ENCODE measurements around the gene HBP1.
"Not testable (repeated sequence)": the region's sequence is repeated elsewhere in the genome, so short reads cannot be mapped to it uniquely, and the experiment has no call there.

DNA sequence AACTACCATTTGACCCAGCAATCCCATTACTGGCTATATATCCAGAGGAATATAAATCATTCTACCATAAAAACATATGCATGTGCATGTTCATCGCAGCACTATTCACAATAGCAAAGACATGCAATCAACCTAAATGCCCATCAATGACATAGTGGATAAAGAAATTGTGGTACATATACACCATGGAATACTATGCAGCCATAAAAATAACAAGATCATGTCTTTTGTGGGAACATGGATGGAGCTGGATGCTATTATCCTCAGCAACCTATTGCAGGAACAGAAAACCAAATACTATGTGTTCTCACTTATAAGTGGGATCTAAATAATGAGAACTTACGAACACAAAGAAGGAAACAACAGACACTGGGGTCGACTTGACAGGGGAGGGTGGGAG lies 78.0 kb downstream of the HBP1 start:
- TF ChIP-seq POLR2A, POLR2AphosphoS5 (IDR thresholded peaks at IDR 0.05): not testable (repeated sequence)
- TF ChIP-seq, protein P1, sequence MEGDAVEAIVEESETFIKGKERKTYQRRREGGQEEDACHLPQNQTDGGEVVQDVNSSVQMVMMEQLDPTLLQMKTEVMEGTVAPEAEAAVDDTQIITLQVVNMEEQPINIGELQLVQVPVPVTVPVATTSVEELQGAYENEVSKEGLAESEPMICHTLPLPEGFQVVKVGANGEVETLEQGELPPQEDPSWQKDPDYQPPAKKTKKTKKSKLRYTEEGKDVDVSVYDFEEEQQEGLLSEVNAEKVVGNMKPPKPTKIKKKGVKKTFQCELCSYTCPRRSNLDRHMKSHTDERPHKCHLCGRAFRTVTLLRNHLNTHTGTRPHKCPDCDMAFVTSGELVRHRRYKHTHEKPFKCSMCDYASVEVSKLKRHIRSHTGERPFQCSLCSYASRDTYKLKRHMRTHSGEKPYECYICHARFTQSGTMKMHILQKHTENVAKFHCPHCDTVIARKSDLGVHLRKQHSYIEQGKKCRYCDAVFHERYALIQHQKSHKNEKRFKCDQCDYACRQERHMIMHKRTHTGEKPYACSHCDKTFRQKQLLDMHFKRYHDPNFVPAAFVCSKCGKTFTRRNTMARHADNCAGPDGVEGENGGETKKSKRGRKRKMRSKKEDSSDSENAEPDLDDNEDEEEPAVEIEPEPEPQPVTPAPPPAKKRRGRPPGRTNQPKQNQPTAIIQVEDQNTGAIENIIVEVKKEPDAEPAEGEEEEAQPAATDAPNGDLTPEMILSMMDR (IDR thresholded peaks at IDR 0.05 in 8 of 11, conservative IDR thresholded peaks at IDR 0.05 in 3 of 11): not testable (repeated sequence)

All from spleen (tissue), 7 donors.